GM18868 (cell line): ENCODE results near the gene USP12.
"Not testable (repeated sequence)": the region's sequence is repeated elsewhere in the genome, so short reads cannot be mapped to it uniquely, and the experiment has no call there.

ENCODE experiments used
- ATAC-seq: cut with Tn5 transposase; IDR thresholded peaks from one replicate; pipeline ENCODE4 v1.9.1; 2021; ENCODE audit warnings: mild to moderate bottlenecking, moderate library complexity; ENCODE audit not compliant: unreplicated experiment

The USP12 gene

GRCh38 chr13:27080018-27080948 is 91.3 kb downstream of the USP12 start:
- ATAC-seq, result no peak

GRCh38 chr13:27079421-27079958 is 92.1 kb downstream of the USP12 start:
- ATAC-seq, result no peak

- no peak for ATAC-seq
Observed at GRCh38 chr13:27077451-27077850, 94.2 kb downstream of the USP12 start.

- no peak for ATAC-seq
Observed at GRCh38 chr13:27076421-27076820, 95.2 kb downstream of the USP12 start.

- ATAC-seq, result no peak
Observed at GRCh38 chr13:27073186-27073585, 98.4 kb downstream of the USP12 start.

GRCh38 chr13:27066123-27066522 is 105.5 kb downstream of the USP12 start:
- ATAC-seq, result not testable (repeated sequence)

- ATAC-seq, result no peak
Observed at GRCh38 chr13:27065582-27065981, 106.0 kb downstream of the USP12 start.

GRCh38 chr13:27064252-27064995 is 107.2 kb downstream of the USP12 start:
- no peak for ATAC-seq

- ATAC-seq, result no peak
Observed at GRCh38 chr13:27057817-27058216, 113.8 kb downstream of the USP12 start.

GRCh38 chr13:27055526-27055925 is 116.1 kb downstream of the USP12 start:
- ATAC-seq, result no peak

- no peak for ATAC-seq
Observed at GRCh38 chr13:27054760-27055159, 116.9 kb downstream of the USP12 start.

- ATAC-seq, result no peak
Observed at GRCh38 chr13:27053902-27054595, 117.6 kb downstream of the USP12 start.

- no peak for ATAC-seq
Observed at GRCh38 chr13:27053210-27053884, 118.3 kb downstream of the USP12 start.

GRCh38 chr13:27052551-27053208 is 118.9 kb downstream of the USP12 start:
- ATAC-seq, result no peak

GRCh38 chr13:27047081-27047480 is 124.5 kb downstream of the USP12 start:
- ATAC-seq, result no peak

GRCh38 chr13:27044837-27045570 is 126.6 kb downstream of the USP12 start:
- ATAC-seq, result no peak

- no peak for ATAC-seq
Observed at GRCh38 chr13:27043013-27043412, 128.6 kb downstream of the USP12 start.

GRCh38 chr13:27041341-27041740 is 130.3 kb downstream of the USP12 start:
- ATAC-seq, result no peak

GRCh38 chr13:27040826-27041108 is 130.8 kb downstream of the USP12 start:
- ATAC-seq, result no peak
